HCT116 (cell line): ENCODE results near the gene BLNK.

Experiments used
- CTCF ChIP-seq, 3 experiments: fragments of 200-600 bp in 1 of 3; sonication (generic) in 1 of 3; IDR thresholded peaks in 2 of 3; conservative IDR thresholded peaks in 1 of 3; 2 replicates each; pipeline ENCODE4 v1.5.1; 2012 to 2017; ENCODE audit warnings: low read depth in 2 of 3, low read length in 2 of 3, antibody characterized with exemption in 1 of 3, borderline replicate concordance in 1 of 3, control low read depth in 1 of 3, mild to moderate bottlenecking in 1 of 3, mixed read lengths in 1 of 3, mixed run types in 1 of 3, moderate library complexity in 1 of 3; ENCODE audit not compliant: insufficient read depth in 1 of 3
- EZH2 ChIP-seq: fragments of 200-600 bp; sonication (generic); IDR thresholded peaks from 2 replicates; pipeline ENCODE4 v1.6.1; 2017; ENCODE audit warnings: antibody characterized with exemption, mixed run types
- POLR2A ChIP-seq: IDR thresholded peaks from 2 replicates; pipeline ENCODE4 v1.7.0; 2011; ENCODE audit warnings: borderline replicate concordance; ENCODE audit not compliant: insufficient read depth, insufficient read length; ENCODE audit errors: extremely low read depth
- RAD21 ChIP-seq: IDR thresholded peaks from 2 replicates; pipeline ENCODE4 v1.6.1; 2012; ENCODE audit warnings: low read depth, mild to moderate bottlenecking
- YY1 ChIP-seq: IDR thresholded peaks from 2 replicates; pipeline ENCODE4 v1.6.1; 2011; ENCODE audit warnings: low read length, low read depth, moderate library complexity, mild to moderate bottlenecking; ENCODE audit not compliant: insufficient replicate concordance; ENCODE audit errors: extremely low read depth
- ZFX ChIP-seq: fragments of 450-650 bp; IDR thresholded peaks from 2 replicates; pipeline ENCODE4 v1.6.1; 2017

- TF ChIP-seq EZH2 (no peak), CTCF (IDR thresholded peaks at IDR 0.05 in 2 of 3, conservative IDR thresholded peaks at IDR 0.05 in 1 of 3; ENCODE audit: borderline replicate concordance in 1 of 3, insufficient read depth in 1 of 3, low read depth in 2 of 3, low read length in 2 of 3) (no peak), POLR2A (no peak), RAD21 (no peak), YY1 (no peak), ZFX (no peak)
Observed at GRCh38 chr10:96263176-96263575, 8.2 kb downstream of the BLNK start.
